NCI-H345 treated with DMSO at 0.1 percent for 48 hours (cell line): ENCODE results near the gene FAM151A.

ENCODE experiments used
- DNase-seq: peaks from one replicate; lab custom pipeline; 2025; ENCODE audit not compliant: unreplicated experiment; lab: John Stamatoyannopoulos, UW

Gene FAM151A

GRCh38 chr1:54581621-54582035, 41.7 kb downstream of the FAM151A start:
- DNase-seq = no peak

GRCh38 chr1:54580856-54581550, 42.3 kb downstream of the FAM151A start:
- no peak for DNase-seq

GRCh38 chr1:54579337-54579781, 44.0 kb downstream of the FAM151A start:
- no peak for DNase-seq

- no peak for DNase-seq
These were observed 45.7 kb downstream of the FAM151A start for GRCh38 chr1:54577612-54578011.

GRCh38 chr1:54575605-54576290, 47.6 kb downstream of the FAM151A start:
- DNase-seq = no peak

GRCh38 chr1:54575161-54575560, 48.2 kb downstream of the FAM151A start:
- DNase-seq = no peak

- DNase-seq = no peak
These were observed 49.1 kb downstream of the FAM151A start for GRCh38 chr1:54574158-54574778.

- no peak for DNase-seq
These were observed 50.8 kb downstream of the FAM151A start for GRCh38 chr1:54572542-54572850.

GRCh38 chr1:54571803-54572541, 51.4 kb downstream of the FAM151A start:
- no peak for DNase-seq

GRCh38 chr1:54571326-54571725, 52.0 kb downstream of the FAM151A start:
- DNase-seq = no peak

- DNase-seq = no peak
These were observed 53.2 kb downstream of the FAM151A start for GRCh38 chr1:54570161-54570560.

GRCh38 chr1:54569339-54569738, 54.0 kb downstream of the FAM151A start:
- no peak for DNase-seq

GRCh38 chr1:54567961-54568360, 55.4 kb downstream of the FAM151A start:
- DNase-seq = no peak

- DNase-seq = no peak
These were observed 56.7 kb downstream of the FAM151A start for GRCh38 chr1:54566438-54567141.

GRCh38 chr1:54565113-54565501, 58.2 kb downstream of the FAM151A start:
- no peak for DNase-seq

- DNase-seq = no peak
These were observed 58.8 kb downstream of the FAM151A start for GRCh38 chr1:54564312-54565112.

- no peak for DNase-seq
These were observed 63.5 kb downstream of the FAM151A start for GRCh38 chr1:54559771-54560231.
